Testis (tissue), 2 donors: ENCODE measurements around the gene PRPF38B.

ENCODE experiments used
- CTCF ChIP-seq, 3 experiments: fragments of 450-650 bp in 2 of 3; fragments of 200-600 bp in 1 of 3; sonication (generic) in 1 of 3; IDR thresholded peaks; one replicate each; pipeline ENCODE4 v1.5.1; 2016 to 2019; ENCODE audit warnings: antibody characterized with exemption in 3 of 3, mild to moderate bottlenecking in 2 of 3, moderate library complexity in 1 of 3
- POLR2A ChIP-seq: fragments of 450-650 bp; IDR thresholded peaks from one replicate; pipeline ENCODE4 v1.6.1; 2017; ENCODE audit warnings: antibody characterized with exemption, mild to moderate bottlenecking, moderate library complexity

GRCh38 chr1:108685529-108685928, 6.6 kb upstream of the PRPF38B start:
- TF ChIP-seq POLR2A, result no peak
- no peak for TF ChIP-seq CTCF (IDR thresholded peaks at IDR 0.05)
